CD4-positive, alpha-beta T cell treated with Interleukin-2 at 100 ng/mL for 4 hours (primary cell): ENCODE data around the gene PHF12.

Experiments used
- DNase-seq: peaks from one replicate; pipeline ENCODE4 v3.0.0-alpha.2; 2020; ENCODE audit warnings: low spot score

PHF12 gene

DNA sequence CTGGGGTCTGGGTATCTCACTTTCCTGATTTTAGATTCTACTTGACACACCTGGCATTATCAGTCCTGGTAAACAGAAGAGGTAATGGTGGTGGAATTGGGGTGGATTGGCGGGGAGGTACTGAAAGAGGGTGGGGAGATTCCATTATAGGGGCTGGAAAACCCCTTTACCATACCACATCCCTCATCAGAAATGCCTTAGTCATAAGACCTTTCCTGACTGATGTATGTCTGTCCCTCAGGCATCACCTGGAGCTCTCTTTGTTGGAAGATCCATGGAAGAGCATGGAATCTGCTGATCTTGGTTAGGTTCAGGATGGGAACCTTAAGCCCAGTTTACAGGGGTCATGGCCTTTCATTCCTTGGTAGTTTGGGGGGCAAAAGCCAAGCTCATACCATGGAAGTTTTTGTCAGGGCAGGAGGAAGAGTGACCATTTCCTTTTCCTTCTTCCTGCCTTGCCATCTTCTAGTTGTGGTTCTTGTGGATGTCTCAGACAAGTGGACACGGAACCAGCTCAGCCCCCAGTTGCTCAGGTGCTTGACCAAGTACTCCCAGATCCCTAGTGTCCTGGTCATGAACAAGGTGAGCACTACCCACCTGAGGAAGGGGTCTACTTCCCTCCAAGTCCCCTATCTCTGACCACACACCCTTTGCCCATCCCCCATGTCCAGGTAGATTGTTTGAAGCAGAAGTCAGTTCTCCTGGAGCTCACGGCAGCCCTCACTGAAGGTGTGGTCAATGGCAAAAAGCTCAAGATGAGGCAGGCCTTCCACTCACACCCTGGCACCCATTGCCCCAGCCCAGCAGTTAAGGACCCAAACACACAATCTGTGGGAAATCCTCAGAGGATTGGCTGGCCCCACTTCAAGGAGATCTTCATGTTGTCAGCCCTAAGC lies 93.2 kb downstream of the PHF12 start:
- DNase-seq = no peak

GRCh38 chr17:28856028-28856574 lies 95.2 kb downstream of the PHF12 start:
- no peak for DNase-seq

DNA sequence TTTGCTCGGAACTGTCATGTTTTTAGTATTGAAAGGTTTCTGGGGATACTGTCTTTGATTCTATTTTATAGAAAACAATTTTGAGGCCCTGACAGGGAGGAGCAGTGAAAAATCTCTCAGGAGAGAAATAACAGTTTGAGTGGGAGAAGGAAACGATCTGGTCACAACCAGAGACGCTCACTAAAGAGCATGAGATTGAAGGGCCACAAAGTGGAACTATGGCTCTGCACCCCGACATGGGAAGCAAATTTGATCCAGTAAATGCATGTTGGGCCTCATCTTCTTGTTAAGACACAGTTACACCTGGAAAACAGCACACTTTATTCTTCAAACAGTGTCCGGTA lies 96.0 kb downstream of the PHF12 start:
- DNase-seq = no peak
